Kidney epithelial cell (primary cell): ENCODE results near the gene ZNF682. TPM values are rescaled to one million over a fixed set of nuclear protein-coding genes. Genes with fewer than 3 reads are reported as not detected.

Experiments
- DNase-seq: peaks from one replicate; pipeline ENCODE4 v3.0.0-alpha.2; 2010; ENCODE audit warnings: low read depth
- H3K27me3 ChIP-seq: 2 replicates; pipeline ENCODE4 v1.6.0; 2011; ENCODE audit warnings: low read length; ENCODE audit not compliant: control insufficient read depth, insufficient read depth
- H3K36me3 ChIP-seq: 2 replicates; pipeline ENCODE4 v1.5.1; 2011; ENCODE audit warnings: low read length; ENCODE audit not compliant: control insufficient read depth, insufficient read depth
- H3K4me3 ChIP-seq: 2 replicates; pipeline ENCODE4 v1.5.1; 2011; ENCODE audit warnings: low read depth, mild to moderate bottlenecking, control low read depth, low read length
- CTCF ChIP-seq: IDR thresholded peaks from 2 replicates; pipeline ENCODE4 v1.5.1; 2011; ENCODE audit warnings: mild to moderate bottlenecking, moderate library complexity, low read length, control low read depth, inconsistent platforms; ENCODE audit not compliant: insufficient read depth, poor library complexity, severe bottlenecking
- total RNA-seq: library from RNA; depleted of rRNA; stranded (reverse); fragments of >200 nt; gene quantifications from 2 replicates; pipeline ENCODE4 v1.2.3, GENCODE V29; 2015

ZNF682 gene
- total RNA-seq, 1 donor from 2014 or later, result 3.3 TPM

GRCh38 chr19:19956434-19957075, 82.8 kb downstream of the ZNF682 start:
- no peaks in the 10 kb centered on the region for H3K27me3 ChIP-seq
- no peak for TF ChIP-seq CTCF

GRCh38 chr19:19955208-19955607, 84.1 kb downstream of the ZNF682 start:
- DNase-seq, result no peak
- H3K27me3 ChIP-seq, result no peaks in the 10 kb centered on the region
- H3K36me3 ChIP-seq, result no peaks in the 10 kb centered on the region
- no peak for TF ChIP-seq CTCF
- H3K4me3 ChIP-seq, result no peak overlapping the region

More at GRCh38 chr19:19956434-19957075, 82.8 kb downstream of the ZNF682 start:
- Histone ChIP-seq H3K4me3 (no peak overlapping the region), H3K36me3 (no peaks in the 10 kb centered on the region)
- no peak for DNase-seq

Other genes starting within 250 kb of the ZNF682 start
- 16.9 and 19.5 TPM in 2 replicates for gene ZNF506, start 217.8 kb downstream of the ZNF682 start, total RNA-seq
- gene ZNF253, start 173.6 kb downstream of the ZNF682 start, total RNA-seq, result 8.4 and 12.1 TPM in 2 replicates
- 4.9 and 9.2 TPM in 2 replicates for gene ZNF93, start 138.6 kb downstream of the ZNF682 start, total RNA-seq
- gene ZNF90, start 38.5 kb upstream of the ZNF682 start, total RNA-seq, result 5.1 TPM in 2 replicates
- 20.1 and 24.6 TPM in 2 replicates for gene ZNF486, start 127.7 kb upstream of the ZNF682 start, total RNA-seq